Hindlimb muscle (tissue), 1 donor: ENCODE measurements around the gene LCN12. TPM values are rescaled to one million over a fixed set of nuclear protein-coding genes. Genes with fewer than 3 reads are reported as not detected.

Experiments
- DNase-seq: peaks from one replicate; pipeline ENCODE4 v3.0.0-alpha.2; 2013
- polyA plus RNA-seq: library from polyadenylated mRNA; unstranded; fragments of 120-200 nt; gene quantifications from one replicate; pipeline ENCODE4 v1.2.1, GENCODE V29; 2013; ENCODE audit not compliant: insufficient read length

The LCN12 gene
- polyA plus RNA-seq, 1 donor = 0.67 TPM

- DNase-seq = no peak
Measured at GRCh38 chr9:136958898-136959850, 7.1 kb downstream of the LCN12 start.

- no peak for DNase-seq
Measured at GRCh38 chr9:136960212-136960937, 8.3 kb downstream of the LCN12 start.

DNA sequence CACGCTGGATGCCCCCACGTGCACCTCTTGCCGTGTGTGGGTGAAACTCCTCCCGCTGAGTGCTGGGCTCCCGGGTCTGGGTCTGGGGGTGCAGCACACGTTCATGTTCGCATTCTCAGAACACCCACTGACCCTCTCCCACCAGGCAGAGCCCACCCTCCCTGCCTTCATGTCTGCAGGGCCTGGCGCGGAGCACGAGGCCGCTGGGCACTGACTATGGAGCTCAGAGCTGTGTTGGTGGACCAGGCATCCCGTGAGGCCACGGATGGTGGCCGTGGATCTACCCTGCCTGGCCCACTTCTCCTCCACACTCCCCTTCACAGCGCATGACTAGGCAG lies 8.8 kb downstream of the LCN12 start:
- DNase-seq = no peak

DNA sequence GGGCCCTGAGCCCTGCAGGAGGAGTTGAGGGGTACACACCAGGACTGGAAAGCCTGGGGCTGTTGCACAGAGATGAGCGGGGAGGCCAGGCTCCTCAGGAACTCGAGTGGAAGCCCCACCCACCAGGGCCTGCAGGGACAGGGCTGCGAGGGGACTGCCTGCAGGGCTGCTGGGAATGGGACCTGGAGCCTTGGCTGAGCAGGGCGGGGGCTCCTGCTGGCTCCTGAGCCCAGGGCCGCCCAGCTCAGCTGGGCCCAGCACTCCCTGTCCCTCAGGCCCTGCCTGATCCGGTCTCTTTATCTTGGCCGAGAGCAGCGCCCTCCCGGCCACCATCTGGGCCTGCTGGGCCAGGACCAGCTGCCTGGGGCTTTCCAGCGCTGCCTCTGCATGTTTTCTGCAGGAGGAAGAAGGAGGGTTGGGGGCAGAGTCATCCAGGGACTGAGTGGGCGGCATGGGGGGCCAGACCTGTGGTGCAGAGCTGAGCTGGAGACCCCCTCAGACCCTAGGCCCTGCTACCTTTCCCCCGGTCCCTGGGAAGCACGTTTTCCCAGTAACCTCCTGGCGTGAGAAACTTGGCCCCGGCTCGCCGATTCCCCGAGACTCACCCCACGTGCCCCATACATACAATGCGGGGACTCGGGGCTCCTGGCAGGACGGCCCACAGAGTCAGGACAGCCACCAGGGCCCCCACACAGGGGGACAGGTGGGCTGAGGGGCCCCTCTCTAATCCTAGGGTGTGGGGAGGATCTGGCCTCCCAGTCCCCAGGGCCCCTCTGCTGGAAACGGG lies 9.4 kb downstream of the LCN12 start:
- DNase-seq = no peak

- DNase-seq = no peak
Measured at GRCh38 chr9:136962163-136962562, 10.1 kb downstream of the LCN12 start.

- no peak for DNase-seq
Measured at GRCh38 chr9:136962701-136963248, 10.7 kb downstream of the LCN12 start.

- no peak for DNase-seq
Measured at GRCh38 chr9:136963341-136963740, 11.3 kb downstream of the LCN12 start.

DNA sequence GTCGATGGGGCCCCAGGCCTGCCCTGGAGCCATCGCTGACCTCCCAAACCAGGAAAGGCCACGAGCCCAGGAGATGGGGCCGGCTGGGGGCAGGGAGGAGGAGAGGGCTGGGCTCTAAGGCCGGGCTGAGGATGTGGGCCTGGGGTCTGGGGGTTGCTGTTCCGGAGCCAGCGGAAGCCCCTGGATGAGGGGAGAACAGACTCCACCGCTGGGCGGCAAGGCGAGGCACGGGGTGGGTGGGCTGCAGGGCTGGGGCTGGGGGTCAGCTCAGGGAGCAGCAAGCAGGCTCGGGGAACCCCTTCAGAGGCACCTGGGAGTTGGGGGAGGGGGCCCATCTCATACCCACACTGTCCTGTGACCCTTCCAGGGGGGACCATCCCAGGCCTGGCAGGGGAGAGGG lies 11.7 kb downstream of the LCN12 start:
- DNase-seq = no peak

DNA sequence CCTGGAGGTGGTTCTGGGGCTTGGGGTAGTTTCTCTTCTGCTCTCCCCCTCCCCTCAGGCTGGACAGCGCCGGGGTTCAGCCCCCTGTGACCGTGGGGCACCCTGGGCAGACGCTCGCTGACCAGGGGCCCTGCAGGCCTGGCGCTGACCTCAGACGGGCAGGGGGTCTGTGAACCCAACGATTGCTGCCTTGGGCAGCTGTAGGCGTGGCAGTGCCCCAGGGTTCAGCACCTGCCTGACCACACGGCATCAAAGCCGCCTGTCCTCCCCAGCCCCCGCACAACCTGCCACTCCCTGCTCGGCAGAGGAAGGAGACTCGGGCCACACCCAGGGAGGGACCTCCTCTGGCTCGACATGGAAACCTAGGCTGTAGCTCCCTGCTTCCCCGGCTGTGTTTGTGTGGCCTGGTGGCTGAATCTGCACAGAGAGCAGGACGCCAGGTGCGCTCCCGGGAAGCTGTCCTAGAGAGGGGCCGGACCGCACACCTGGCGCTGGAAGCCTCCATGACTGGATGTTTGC lies 12.2 kb downstream of the LCN12 start:
- no peak for DNase-seq

GRCh38 chr9:136964833-136965422 lies 12.9 kb downstream of the LCN12 start:
- no peak for DNase-seq

- no peak for DNase-seq
Measured at GRCh38 chr9:136965771-136966484, 13.9 kb downstream of the LCN12 start.

DNA sequence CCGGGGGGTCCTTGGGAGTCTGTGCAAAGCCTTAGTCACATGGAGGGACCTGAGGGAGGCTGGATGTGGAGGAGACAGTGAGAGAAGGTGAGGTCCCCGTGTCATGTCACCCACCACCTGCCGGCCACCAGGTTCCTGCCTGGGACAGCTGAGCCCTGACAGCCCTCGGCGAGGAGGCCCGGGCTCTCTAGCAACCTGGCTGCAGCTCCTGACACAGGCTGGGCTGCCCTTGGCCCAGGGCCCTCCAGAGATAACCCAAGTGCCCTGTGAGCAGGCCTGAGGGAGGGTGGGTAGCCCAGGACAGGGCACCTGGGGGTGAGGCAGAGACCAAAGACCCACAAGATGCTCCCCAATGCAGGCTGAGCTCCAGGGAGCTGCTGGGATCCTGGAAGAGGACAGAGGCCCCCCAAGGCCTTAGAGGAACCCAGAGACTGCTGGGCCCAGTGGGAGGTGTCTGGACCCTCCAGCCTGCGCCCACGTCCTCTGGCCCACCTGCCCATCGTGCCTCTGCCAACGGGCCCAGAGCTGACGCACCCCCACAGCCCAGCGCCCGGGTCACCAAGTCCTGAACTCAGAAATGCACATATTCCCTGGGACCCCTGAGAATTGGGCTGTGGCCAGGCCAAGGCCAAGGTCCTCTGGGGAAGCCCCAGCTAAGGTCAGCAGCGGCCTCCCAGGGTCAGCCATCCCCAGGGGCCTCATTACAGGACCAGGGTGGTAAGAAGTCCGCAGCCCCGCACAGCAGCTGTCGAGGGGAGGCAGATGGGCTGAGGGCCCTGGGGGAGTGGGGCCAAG lies 16.5 kb downstream of the LCN12 start:
- no peak for DNase-seq

- no peak for DNase-seq
Measured at GRCh38 chr9:136969150-136969549, 17.1 kb downstream of the LCN12 start.

DNA sequence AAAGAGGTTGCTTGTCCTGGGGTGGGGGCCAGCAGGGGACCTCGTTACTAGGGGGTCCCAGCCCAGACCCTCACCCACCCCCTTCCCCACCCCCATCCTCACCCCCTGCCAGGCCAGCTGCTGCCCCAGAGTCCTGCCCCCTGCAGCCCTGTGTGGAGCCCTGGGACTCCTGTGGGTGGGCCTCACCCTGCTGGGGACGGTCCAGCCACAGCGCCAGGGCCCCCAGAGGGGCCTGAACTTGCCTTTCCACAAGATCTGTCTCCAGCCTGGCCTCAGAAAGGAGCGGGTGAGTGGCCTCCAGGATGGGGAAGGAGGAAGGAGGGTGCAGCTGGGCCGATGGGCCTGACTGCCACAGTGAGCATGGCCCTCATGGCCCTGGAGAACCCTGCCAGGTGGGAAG lies 17.7 kb downstream of the LCN12 start:
- no peak for DNase-seq

GRCh38 chr9:136970361-136970760 lies 18.3 kb downstream of the LCN12 start:
- no peak for DNase-seq

DNA sequence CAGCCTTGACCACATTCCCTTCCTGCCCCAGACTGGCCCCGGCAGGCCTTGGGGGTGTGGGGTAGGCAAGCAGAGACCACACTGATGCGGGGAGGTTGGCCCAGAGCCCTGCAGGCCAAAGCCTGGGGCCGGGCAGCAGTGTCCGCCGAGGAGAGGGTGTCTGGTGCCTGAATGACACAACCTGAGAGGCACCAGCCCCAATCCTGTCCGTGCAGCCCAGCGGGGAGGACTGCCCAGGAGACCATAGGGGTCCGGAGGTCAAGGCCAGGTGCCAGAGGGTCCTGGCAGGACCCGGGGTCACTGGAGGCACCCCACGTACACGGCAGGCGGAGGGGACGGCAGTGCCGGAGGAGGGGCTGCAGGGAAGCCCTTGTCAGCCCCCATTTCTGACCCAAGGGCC lies 19.7 kb downstream of the LCN12 start:
- DNase-seq = no peak

DNA sequence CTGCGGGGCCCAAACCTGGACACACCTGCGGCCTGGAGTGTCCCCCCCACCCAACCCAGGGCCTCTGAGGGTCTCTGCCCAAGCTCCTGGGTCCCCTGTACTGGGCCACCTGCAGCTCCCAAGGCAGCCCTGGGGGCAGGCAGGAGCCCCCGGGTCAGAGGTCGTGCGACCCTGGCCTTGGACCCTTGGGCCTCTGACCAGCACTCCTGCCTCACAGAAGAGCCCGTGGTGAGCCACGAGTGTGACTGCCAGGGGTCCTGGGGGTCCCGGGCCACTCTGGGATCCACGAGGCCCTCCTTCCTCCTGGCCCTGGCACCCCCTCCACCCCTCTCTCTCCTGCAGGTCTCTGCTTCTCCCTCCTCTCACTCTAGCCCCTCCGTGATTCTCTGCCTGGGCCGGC lies 20.3 kb downstream of the LCN12 start:
- DNase-seq = no peak

- DNase-seq = no peak
Measured at GRCh38 chr9:136972743-136973142, 20.7 kb downstream of the LCN12 start.

DNA sequence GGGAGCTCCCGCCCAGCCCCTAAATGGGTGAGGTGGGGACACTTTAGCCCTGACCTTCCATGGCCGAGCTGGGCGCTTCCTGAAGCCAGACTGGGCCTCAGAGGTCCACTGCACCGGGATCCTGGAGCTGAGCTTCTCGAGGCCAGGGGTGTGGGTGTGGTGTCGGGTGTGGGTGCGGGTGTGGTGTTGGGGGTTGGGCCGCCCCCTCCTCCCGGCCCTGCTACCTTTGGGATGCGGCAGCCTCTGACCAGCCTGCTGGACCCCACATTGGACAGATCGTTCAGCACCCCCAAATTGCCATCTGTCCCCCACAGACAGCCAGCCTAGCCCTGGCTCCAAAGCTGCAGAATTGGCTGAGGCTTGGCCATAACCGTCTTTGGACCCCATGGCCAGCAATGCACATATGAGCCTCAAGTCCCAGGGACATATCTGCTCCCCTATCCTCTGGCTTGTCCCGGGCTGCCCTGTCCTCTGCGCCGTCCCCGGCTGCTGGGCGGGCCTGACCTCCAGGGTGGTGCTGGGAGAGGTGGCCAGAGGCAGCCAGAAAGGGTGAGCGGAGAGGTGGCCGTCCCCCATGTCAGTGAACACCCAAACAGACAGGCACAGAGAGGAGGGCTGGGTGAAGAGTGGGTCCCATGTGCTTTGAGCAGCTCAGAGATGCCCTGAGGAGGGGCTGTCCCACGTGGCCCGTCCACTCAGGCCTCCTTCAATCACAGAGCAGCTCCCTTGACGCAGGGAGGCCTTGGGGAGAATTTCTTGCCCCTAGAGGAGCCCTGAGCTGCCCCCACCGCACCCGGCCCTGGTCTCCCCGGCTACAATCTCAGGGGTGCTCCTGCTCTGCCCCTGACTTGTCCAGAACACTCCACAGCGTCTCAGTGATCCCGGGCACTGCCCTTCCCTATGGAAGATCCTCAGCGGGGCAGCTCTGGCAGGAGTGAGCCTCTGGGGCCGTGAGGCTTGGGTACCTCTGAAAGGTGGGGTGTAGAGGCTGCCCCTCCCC lies 21.8 kb downstream of the LCN12 start:
- DNase-seq = no peak
